ENCODE results near the gene SLC17A9.

DNA sequence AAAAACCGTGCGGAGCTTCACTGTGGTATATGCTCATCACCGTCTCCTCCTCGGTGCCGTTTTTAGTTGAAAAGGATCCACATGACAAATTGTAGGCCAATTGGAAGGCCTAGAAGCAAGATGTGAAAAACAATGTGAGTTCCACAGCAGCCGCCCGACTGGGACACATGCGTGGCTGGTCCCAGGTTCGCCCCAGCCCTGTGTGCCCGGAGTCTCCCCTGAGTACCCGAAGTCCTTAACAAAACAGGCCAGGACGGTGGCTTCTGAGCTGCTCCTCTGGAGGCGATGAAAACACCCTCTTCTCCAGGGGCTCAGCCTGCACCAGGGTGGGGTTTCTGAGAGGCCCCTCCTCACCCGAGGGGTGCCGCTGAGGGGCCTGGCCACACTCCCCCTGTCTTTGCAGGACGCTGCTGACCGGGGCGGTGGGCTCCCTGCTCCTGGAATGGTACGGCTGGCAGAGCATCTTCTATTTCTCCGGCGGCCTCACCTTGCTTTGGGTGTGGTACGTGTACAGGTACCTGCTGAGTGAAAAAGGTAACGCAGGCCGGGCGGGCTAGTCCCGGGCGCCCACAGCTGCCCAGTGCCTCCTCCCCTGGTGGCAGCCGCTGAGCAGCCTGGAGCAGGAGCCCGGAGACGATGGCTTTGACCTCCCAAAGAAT is 9.8 kb downstream of the SLC17A9 start:
- TF ChIP-seq GATA2 (IDR thresholded peaks at IDR 0.05; ENCODE audit: low read depth, low read length) (no peak), GATA3 (IDR thresholded peaks at IDR 0.05; ENCODE audit: low read depth, low read length) (no peak)

Data from SH-SY5Y (cell line).